GM12873 (cell line): ENCODE results near the gene SUMF1.

Source experiments
- TF ChIP-seq, protein P1 (sequence below): IDR thresholded peaks from 2 replicates; pipeline ENCODE4 v1.5.1; 2012; ENCODE audit warnings: low read depth, mild to moderate bottlenecking, moderate library complexity, low read length, control low read depth; ENCODE audit not compliant: insufficient read depth; ENCODE audit errors: missing control alignments

SUMF1 gene

DNA sequence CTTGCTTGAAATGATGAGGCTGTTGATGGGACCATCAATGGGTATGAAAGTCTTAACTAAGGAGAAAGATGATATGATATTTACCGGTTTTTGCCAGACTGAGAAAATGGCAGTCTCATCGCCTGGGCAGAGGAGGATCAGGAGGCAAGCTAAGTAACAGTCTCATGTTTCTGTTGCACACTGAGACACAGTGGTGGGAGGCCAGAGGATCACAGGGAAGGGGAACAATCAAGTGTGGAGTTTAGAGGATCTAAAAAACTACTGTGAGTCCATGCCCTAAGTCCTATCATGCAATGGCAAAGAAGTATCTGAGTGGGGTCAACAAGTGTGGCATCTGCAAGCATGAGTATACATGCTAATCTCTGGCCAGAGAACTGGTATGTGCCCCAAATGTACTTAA is 62.2 kb downstream of the SUMF1 start:
- TF ChIP-seq, protein P1, sequence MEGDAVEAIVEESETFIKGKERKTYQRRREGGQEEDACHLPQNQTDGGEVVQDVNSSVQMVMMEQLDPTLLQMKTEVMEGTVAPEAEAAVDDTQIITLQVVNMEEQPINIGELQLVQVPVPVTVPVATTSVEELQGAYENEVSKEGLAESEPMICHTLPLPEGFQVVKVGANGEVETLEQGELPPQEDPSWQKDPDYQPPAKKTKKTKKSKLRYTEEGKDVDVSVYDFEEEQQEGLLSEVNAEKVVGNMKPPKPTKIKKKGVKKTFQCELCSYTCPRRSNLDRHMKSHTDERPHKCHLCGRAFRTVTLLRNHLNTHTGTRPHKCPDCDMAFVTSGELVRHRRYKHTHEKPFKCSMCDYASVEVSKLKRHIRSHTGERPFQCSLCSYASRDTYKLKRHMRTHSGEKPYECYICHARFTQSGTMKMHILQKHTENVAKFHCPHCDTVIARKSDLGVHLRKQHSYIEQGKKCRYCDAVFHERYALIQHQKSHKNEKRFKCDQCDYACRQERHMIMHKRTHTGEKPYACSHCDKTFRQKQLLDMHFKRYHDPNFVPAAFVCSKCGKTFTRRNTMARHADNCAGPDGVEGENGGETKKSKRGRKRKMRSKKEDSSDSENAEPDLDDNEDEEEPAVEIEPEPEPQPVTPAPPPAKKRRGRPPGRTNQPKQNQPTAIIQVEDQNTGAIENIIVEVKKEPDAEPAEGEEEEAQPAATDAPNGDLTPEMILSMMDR, result no peak

DNA sequence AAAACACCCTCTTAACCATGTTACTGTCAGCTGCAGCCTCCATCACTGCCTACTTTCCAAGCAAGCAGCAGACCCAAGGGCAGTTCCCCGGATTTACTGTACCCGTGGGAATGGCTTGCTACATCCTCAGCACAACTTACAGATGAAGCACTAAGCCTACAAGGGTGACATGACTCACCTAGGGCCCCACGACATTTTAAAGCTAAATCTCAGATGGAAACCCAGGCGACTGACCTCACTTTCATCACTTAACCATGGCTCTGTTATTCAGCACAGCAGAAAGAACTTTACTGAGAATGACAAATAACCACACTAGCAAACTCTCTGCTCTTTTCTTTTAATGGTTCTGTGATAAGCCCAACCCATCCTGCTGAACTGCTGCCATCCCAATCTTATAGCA is 65.6 kb downstream of the SUMF1 start:
- TF ChIP-seq, protein P1, result no peak

DNA sequence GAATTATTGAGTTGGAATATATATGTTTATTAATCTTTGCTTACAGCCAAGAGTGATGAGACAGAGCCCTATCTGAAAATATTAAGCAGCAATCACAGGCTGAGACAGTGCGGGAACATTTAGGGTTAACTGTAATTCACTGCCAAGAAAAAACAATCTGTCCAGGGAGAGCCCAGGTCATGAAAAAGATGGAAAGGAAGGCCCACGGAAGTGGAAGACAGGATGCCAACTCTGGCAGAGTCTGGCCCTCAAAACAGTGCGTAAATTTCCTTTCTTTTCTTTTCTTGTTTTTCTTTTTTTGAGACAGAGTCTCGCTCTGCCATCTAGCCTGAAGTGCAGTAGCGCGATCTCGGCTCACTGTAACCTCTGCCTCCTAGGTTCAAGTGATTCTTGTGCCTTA is 67.6 kb downstream of the SUMF1 start:
- TF ChIP-seq, protein P1, result no peak

DNA sequence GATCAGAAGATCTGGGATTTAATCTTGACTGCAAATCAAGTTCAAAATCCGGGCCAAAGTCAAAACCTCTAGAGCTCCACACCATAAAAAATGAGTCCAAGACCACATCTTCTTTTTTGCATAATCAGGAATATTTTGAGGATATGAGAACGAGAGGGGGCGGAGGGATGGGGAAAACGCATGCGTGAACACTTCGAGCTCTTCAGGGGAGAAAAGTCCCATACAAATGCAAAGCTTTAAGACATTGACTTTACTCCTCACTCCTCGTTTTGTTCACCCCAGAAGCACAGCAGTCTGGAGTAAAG is 68.2 kb downstream of the SUMF1 start:
- TF ChIP-seq, protein P1, result no peak

DNA sequence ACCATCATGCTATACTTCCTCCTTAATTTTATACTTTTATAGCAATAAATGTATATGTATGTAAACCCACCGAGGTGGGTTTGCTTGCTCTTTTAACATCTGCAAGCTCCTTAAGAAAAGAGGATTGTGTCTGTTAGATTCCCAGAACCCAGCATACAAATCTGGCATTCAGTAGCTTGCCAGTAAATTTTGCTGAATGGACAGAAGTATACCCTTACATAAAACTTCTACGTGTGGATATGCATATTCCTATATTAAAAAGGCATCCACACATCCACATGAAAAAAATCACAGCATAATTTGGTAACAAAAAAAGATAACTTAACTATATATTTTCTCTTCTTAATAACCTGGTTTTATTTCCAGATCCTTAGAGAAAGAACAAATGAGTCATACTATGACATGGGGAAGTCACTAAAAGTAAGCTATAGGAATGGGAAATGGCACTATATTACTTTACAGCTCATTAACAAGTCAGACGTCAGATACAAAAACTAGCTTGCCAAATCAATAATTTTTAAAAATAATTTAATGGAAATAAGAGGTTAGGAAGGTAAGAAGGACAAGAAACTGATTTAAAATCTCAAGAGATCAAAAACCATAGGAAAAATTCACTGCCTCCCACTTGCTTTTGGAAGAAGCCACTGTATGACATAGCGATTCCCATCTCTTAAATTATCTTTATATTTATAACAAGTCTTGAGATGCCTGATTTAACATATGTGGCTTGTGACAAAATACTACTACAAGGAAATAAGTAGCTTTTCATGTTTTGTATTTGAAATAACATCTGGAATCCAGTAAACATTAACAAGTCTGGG is 68.7 kb downstream of the SUMF1 start:
- TF ChIP-seq, protein P1, result no peak

DNA sequence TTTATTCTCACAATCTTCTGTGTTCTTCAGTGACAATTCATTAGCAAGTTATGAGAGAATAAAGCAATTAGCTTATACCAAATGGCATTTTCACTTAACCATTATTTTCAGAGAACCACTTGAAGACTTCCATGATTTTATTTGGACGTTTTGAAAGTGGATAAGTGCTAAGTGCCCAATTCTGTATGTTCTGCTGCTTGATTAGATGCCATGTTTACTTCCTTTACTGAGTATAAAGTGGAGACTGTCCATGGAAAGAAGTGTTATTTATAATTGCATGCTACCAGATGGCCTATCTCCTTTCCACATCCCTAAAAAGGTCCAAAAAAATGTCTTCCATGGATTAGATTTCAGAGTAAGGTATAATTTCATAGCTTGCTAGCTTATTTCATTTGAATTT is 69.6 kb downstream of the SUMF1 start:
- TF ChIP-seq, protein P1, result no peak

DNA sequence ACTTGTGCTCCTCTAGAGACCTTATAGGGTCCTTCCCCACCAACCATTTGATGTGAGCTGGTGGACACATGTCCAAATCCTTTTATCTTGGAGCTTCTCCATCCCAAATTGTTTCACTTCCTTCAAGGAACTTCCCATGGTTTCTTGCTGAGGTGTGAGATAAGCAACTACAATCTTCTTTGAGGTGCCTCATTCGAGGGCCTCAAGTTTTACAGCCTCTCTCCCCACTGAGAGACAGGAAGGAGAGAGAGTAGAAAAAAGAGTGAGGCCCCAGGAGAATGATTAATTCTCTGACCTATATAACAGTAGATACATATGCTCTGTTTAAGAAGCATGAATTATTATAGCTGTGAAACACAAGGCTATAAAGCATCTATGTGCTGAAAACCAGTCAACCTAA is 70.5 kb downstream of the SUMF1 start:
- TF ChIP-seq, protein P1, result no peak
